ENCODE results near the gene NINL.

The NINL gene

GRCh38 chr20:25499855-25500434, 85.4 kb downstream of the NINL start:
- no peak for DNase-seq

DNA sequence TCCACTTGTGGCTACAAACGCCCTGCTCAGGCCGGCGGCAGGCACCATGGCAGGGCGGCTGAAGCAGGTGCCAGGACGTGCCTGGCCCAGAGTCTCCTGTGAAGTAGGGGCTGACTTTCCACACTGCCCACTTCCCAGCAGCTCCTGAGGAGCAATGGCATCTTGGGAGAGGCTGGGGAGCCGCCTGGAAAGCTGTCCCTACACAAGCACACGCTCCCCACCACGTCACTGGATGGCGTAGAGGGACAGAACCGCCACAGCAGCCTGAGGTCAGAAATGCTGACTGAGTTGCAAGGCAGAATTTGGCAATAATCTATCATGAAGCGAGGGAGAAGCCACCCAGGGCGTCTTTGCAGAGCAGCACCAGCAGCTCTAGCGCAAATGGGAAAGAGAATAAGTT, 86.3 kb downstream of the NINL start:
- DNase-seq = no peak

DNA sequence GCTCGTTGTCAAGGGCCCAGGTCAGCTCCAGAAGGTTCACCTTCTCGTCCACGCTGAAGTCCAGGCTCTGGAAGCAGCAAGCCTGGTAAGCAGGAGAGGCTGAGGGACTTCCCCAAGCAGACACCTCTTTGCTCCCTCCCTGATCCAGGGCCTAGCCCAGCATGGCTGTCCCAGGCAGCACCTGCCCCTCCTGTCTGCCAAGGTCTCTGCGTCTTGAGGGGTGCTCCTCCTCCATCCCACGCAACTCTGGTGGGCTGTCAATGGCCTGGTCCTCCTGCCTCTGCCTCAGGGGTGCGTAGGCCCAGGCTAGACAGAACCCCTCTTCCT, 87.1 kb downstream of the NINL start:
- DNase-seq = no peak

- DNase-seq = no peak
Measured at GRCh38 chr20:25497586-25498279, 87.6 kb downstream of the NINL start.

GRCh38 chr20:25496968-25497401, 88.3 kb downstream of the NINL start:
- no peak for DNase-seq

DNA sequence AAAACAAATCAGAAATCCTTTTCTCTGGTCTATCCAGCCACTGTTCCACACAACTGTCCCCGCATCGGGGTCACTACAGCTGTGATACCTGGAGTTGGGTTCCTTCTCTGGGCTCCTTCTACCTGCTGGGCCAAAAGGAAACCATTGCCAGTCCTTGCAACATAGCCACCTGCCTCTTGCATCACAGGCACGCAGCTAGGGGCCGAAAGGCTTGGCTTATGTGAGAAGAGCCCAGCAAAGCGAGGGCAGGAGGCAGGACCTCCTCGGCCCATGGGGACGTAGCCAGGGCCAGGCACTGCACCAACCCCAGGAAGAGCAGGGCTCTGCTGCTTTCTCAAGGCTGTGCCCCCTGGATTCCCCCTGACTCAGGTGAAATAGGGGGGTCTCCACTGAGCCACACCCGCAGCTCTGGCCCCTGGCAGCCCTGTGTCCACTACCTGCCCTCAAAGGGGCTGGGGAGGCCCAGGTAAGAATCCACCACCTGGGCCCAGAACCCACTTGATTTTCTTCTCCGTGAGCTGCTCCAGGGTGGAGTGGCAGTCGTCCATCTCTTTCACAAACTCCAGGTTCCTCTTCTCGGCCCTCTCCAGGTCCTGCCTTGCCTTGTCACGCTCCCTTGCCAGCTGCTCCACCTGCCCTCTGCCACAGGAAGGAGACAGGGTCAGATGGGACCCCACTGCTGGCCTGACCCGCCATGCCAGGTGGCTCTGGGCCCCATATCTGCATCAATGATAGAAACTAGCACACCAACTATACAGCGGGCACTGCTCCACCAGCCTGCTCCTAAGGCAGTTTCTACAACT, 89.0 kb downstream of the NINL start:
- DNase-seq = no peak

DNA sequence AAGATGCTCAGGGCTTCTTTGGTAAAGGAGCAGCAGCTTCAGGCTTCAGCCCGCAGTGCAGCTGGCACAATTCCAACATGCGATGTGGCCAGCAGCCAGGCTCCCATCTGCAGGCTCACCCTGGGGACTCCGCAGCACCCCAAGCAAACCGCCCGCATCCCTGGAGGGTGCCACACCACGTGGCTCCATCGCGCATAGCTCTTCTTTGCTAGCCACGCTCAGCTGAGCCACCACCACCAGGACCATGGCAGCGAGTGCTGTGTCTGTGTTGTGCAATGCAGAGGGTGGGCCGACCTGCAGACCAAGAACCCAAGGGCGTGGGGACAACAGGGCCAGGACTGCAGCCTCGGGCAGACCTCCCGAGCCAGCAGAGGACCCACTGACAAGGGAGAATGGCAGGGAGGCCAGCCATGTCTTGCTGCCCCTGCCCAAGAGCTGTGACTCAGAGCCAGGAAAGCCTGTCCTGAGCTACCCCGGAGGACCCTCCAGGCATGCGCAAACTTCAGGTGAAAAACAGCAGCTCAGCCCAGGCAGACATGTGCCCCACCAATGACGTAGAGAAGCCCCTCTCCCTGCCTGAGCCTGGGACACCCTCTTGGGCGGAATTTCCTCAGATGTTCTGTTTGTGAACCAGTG, 90.0 kb downstream of the NINL start:
- DNase-seq = no peak

- DNase-seq = no peak
Measured at GRCh38 chr20:25494506-25495188, 90.7 kb downstream of the NINL start.

- no peak for DNase-seq
Measured at GRCh38 chr20:25493748-25494505, 91.4 kb downstream of the NINL start.

DNA sequence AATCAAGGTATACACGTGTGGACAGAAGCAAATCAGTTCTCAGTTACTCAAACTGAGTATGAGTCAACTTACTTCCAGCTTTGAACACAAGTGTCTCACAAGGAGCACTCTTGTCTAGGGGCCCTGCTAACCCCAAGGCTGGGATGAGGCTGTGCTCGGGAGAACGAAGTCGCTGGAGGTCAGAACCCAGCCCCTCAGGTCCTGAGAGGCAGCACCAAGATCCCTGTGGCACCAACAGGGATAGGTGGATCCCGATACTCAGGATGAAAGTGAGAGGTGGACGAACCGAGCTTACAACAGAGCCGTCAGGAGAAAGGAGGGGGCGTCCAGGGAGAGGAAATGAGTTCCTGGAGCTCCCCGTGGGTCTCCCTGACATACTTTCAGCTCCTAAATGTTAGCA, 92.2 kb downstream of the NINL start:
- no peak for DNase-seq

- DNase-seq = no peak
Measured at GRCh38 chr20:25491446-25492038, 93.8 kb downstream of the NINL start.

GRCh38 chr20:25490656-25491445, 94.5 kb downstream of the NINL start:
- no peak for DNase-seq

- DNase-seq = no peak
Measured at GRCh38 chr20:25489221-25489871, 96.0 kb downstream of the NINL start.

- no peak for DNase-seq
Measured at GRCh38 chr20:25487975-25488374, 97.4 kb downstream of the NINL start.

DNA sequence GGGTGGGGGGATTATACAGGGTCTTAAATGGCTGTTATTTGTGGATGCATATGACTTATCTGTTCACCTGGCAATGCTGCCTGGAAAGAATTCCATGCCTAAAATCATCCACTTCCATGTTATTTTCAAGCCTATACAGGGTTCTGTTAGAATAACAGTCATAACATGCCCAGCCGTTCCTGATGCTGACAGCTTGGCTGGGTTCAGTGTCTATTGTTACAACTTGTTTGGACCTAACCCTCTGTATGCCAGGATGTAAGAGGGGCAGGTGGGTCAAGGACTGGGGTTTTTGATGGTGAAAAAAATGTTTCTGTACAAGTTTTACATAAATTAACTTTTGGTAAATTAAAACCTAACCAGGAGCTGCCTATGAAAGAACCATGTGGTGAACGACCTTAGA, 98.0 kb downstream of the NINL start:
- DNase-seq = no peak

GRCh38 chr20:25486377-25486776, 99.0 kb downstream of the NINL start:
- no peak for DNase-seq

- no peak for DNase-seq
Measured at GRCh38 chr20:25485872-25486271, 99.5 kb downstream of the NINL start.

DNA sequence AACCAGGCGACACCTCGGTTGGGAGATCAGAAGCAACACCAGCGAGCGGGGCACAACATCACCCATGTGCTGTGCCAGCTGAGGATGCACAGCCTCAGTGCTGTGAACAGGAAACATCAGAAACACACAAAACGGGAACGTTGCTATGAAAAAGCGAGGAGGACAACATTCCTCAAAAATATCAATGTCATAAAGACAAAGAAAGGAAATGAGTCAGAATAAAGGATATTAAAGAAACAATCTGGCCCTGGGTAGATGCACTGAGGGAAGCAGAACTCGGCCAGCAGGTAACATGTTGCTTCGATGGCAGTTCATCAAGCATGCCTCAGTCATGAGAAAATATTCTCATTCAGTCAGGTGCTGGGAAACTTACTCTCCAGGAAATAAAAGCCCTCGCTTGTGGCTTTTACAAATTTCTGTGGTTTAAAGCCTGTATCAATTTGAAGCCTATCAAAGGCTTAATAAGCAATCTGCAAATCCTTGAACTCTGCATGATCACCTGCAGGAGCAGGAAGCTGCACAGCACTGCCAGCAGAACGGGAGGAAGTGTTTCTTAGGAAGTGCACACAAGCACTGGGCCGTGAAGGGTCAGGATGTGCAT, 100.3 kb downstream of the NINL start:
- DNase-seq = no peak

DNA sequence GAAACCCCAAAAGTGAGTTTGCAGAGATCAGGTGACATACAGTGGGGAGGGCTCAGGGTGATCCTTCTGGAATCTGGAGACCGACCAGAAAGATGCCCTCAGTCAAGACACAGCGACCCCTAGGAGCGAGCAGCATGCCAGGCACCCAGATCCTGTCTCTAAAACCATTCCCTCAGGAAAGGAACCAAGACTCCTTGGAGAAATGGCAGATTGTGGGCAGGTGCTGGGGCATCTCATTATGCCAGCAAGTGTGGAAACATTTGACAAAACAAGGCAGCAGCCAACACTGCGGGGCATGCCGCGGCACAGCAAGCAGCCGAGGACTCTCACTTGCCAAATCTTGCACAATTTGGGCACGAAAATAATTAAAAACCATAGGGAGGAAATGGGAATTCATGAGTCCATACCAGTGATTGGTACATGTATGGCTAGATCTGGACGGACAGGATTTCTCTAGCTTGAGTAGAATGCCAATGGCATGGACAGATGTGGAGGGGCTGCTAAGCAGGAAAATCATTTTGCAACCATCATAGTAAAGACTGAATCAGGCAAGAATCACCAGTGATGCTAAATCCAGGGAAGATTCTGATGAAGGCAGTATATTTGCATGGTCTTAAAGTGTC, 101.0 kb downstream of the NINL start:
- DNase-seq = no peak

Measured in CD4-positive, alpha-beta T cell treated with Interleukin-17A for 1 hour (primary cell).